ENCODE measurements around the gene PIP5KL1.

PIP5KL1 gene

DNA sequence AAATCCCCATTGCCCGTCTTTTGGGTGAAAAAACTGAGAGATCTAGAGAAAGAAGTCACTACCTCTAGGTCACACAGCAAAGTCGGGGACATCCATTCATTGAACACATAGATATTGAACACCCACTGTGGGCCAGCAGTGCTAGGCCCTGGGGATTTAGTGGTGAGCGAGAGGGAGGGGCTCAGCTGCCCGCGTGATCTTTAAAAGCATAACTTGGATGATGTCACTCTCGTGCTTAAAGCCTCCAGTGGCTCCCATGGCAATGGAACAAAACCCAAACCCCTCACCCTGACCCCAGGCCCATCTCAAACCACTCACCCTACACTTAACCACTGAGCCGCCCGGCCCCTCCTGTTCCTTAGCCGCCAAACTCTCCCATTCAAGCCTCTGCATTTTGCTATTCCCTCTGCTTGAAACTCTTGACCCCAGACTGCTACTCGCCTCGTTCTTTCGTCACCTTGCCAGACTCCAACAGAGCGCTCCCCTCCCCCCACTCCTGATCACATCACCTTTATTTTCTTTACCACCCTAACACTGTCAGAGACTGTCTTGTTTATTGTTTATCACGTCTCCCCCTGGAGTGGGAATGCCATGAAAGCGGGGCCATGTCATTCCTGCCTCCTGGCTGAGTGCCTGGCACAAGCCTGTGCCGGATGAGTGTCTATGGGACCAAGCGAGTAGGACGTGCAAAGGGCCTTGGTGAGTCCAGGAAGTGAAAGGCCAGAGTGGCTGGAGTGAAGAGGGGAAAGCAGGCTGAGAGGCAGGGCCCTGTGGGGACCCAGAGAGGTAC is 710 bp upstream of the PIP5KL1 start:
- TF ChIP-seq, protein P1, sequence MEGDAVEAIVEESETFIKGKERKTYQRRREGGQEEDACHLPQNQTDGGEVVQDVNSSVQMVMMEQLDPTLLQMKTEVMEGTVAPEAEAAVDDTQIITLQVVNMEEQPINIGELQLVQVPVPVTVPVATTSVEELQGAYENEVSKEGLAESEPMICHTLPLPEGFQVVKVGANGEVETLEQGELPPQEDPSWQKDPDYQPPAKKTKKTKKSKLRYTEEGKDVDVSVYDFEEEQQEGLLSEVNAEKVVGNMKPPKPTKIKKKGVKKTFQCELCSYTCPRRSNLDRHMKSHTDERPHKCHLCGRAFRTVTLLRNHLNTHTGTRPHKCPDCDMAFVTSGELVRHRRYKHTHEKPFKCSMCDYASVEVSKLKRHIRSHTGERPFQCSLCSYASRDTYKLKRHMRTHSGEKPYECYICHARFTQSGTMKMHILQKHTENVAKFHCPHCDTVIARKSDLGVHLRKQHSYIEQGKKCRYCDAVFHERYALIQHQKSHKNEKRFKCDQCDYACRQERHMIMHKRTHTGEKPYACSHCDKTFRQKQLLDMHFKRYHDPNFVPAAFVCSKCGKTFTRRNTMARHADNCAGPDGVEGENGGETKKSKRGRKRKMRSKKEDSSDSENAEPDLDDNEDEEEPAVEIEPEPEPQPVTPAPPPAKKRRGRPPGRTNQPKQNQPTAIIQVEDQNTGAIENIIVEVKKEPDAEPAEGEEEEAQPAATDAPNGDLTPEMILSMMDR (conservative IDR thresholded peaks at IDR 0.05; ENCODE audit: low read depth, low read length), result no peak
- peak overlapping the region; percentile 66 for H3K4me3 ChIP-seq (ENCODE audit: low read depth, low read length)
- DNase-seq (ENCODE audit: low read depth), result peak; percentile 90

DNA sequence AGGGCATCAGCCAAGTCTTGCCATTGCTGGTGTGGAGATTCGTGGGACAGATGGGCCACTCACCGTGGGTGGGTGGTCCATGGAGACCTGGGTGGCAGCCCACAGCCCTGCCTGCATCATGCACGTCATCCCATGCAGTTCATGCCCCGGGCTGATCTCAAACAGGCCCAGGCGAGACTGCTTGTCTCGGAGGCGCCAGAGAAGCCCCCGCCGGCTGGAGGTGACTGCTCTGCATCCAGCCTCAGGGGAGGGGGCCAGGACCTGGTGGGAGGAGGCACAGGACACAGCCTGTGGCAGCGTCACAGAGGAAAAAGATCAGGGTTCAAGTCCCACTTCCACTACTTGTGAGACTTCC is 975 bp downstream of the PIP5KL1 start:
- TF ChIP-seq, protein P1 (conservative IDR thresholded peaks at IDR 0.05; ENCODE audit: low read depth, low read length), result no peak
- DNase-seq (ENCODE audit: low read depth), result no peak
- H3K4me3 ChIP-seq (ENCODE audit: low read depth, low read length), result no peak overlapping the region

DNA sequence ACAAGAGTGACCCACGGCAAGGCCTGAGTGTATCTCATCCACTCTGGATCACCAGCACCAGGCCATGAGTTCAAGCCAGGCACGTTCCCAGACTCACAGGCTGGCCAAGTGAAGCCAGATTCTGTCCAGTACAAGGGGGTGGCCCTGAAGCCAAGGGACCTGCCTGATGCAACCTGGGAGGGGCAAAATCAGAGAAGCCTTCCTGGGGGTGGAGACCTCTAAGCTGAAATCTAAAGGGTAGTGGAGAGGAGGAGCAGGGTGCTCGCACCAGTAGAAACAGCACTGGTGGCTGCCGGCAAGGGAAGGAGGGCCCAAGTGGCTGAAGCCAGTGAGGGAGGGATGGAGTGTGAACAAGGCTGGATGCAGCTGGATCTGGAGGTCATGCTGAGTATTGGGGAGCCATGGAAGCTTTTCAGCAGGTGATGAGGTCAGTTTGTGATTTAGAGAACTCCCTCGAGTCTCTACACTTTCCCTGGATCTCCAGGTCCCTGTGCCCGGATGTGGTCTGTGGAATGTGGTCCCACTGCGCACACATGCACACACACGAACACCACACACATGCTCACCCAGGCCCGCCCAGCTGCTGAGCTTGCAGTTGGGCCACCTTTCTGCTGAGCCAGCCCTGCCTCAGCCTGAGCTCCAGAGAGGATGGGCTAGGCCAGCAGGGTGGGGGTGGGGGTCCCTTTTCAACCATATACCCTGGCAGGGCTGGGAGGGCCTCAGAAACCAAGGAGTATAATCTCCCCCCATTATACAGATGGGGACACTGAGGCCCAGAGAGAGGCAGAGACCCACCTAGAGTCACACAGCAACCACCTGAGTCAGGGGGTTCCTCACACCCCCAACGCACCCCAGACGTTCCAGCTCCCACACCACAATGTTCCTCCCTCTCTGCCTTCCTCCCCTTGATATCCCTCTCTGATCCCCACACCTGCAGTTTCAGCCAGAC is 1.6 kb downstream of the PIP5KL1 start:
- H3K4me3 ChIP-seq (ENCODE audit: low read depth, low read length), result no peak overlapping the region
- TF ChIP-seq, protein P1 (conservative IDR thresholded peaks at IDR 0.05; ENCODE audit: low read depth, low read length), result no peak
- no peak for DNase-seq (ENCODE audit: low read depth)

DNA sequence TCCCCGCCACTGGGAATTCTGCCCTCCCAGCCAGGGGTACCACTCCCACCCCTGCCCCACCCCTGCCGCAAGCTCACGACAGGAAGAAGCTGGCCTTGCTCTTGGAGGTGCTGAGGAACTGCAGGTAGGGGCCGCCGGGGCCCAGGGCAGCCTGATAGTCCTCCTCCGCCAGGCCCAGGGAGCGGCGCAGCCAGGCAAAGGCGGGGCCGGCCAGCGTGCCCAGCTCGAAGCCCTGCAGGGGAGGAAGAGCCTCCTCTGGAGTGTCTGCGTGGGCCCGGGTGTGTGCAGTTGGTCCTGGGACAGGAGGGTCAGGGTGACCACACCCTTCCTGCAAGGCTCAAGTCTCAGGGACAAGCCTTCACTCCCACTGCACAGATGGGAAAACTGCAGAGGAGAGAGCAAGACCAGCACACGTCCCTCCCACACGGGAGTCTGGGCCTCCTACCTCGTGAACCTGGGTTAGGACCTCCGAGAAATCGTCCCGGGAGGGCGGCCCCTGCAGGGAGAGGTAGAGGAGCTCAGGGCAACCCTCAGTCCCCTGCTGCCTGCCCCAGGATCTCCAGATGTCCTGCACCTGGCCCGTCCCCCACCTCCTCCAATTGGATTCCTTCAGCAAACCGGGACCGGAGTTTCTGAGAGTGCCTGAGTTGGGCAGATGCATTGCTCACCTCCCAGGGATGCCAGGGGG is 2.4 kb downstream of the PIP5KL1 start:
- no peak overlapping the region for H3K4me3 ChIP-seq (ENCODE audit: low read depth, low read length)
- no peak for DNase-seq (ENCODE audit: low read depth)
- TF ChIP-seq, protein P1 (conservative IDR thresholded peaks at IDR 0.05; ENCODE audit: low read depth, low read length), result no peak

DNA sequence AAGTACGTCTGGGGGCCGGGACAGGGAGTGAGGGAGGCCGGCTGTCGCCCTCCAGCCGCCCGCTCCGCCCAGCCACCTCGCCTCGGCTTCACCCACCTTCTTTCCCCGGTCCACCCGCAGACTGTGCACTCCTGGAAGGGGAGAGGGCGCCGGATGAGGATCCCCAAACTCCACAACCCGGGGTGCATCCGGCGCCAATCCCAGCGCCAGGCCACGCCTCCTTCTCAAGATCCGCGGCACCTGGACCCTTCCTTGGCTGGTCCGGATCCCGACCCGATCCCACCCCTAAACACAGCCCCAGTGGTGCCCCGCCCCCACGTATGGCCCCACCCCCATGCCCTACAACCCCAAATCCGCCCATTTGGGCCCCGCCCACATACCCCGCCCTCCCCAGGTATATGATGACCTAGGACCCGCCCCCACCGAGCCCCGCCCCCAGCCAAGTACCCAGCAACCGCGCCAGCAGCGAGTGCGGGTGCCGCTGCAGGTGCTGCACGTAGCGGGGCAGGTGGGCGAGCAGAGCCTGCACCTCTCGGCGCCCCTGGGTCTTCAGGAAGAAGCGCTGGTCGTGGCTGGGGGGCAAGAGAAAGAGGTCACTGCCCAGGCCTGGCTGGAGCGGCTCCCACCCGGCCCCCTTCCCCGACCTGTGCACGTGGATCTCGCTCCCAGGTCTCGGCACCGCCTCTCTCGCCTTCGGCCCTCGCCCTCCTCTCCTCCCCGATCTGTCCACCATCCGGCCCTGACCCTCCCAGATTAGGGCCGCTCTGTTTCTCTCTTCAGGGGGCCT is 3.2 kb downstream of the PIP5KL1 start:
- peak overlapping the region; percentile 44 for H3K4me3 ChIP-seq (ENCODE audit: low read depth, low read length)
- TF ChIP-seq, protein P1 (conservative IDR thresholded peaks at IDR 0.05; ENCODE audit: low read depth, low read length), result no peak
- DNase-seq (ENCODE audit: low read depth), result no peak

DNA sequence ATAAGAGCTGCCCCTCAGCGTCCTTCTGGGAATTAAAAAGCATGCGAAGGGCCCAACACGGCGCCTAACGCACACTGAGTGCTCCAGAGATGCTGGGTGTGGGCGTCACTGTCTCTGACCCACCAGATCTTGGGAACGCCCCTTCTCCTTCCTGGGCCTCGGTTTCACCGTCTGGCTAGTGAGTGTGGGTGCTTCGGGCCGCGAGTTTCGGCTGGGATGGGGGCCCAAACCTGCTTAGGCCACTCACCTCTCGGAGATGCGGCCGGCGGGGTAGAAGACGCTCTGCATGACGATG is 3.7 kb downstream of the PIP5KL1 start:
- TF ChIP-seq, protein P1 (conservative IDR thresholded peaks at IDR 0.05; ENCODE audit: low read depth, low read length), result no peak
- no peak for DNase-seq (ENCODE audit: low read depth)

More for the DNA sequence above, 3.7 kb downstream of the PIP5KL1 start:
- peak overlapping the region; percentile 44 for H3K4me3 ChIP-seq (ENCODE audit: low read depth, low read length)

All from choroid plexus epithelial cell (primary cell).